HepG2 (cell line): ENCODE results near the gene EXOC6B. TPM values are rescaled to one million over a fixed set of nuclear protein-coding genes. Genes with fewer than 3 reads are reported as not detected.

ENCODE experiments used
- FIP1L1 ChIP-seq: fragments of 200-400 bp; formaldehyde crosslinking; IDR thresholded peaks from 2 replicates; pipeline ENCODE4 v1.6.1; 2018; ENCODE audit warnings: low read depth, mild to moderate bottlenecking, low read length, moderate library complexity, borderline replicate concordance; ENCODE audit not compliant: insufficient read depth
- GABPB1 ChIP-seq: IDR thresholded peaks from 2 replicates; pipeline ENCODE4 v1.6.1; 2016; ENCODE audit warnings: mild to moderate bottlenecking, missing genetic modification reagents, moderate library complexity, missing compliant biosample characterization
- GATA4 ChIP-seq: sonication (generic); IDR thresholded peaks from 2 replicates; pipeline ENCODE4 v1.6.1; 2016; ENCODE audit warnings: antibody characterized with exemption, low read depth, borderline replicate concordance
- HHEX ChIP-seq: IDR thresholded peaks from 2 replicates; pipeline ENCODE4 v1.6.1; 2016; ENCODE audit warnings: control low read depth
- KMT2B ChIP-seq: IDR thresholded peaks from 2 replicates; pipeline ENCODE4 v1.6.1; 2016; ENCODE audit warnings: missing genetic modification reagents, missing compliant biosample characterization
- SCMH1 ChIP-seq: sonication (generic); formaldehyde crosslinking; IDR thresholded peaks from 2 replicates; pipeline ENCODE4 v1.9.0; 2021; ENCODE audit warnings: missing genetic modification reagents, mild to moderate bottlenecking, borderline replicate concordance
- TBP ChIP-seq: sonication (generic); formaldehyde crosslinking; IDR thresholded peaks from 2 replicates; pipeline ENCODE4 v1.5.0; 2020; ENCODE audit warnings: missing genetic modification reagents
- ZBTB7A ChIP-seq: sonication (generic); formaldehyde crosslinking; IDR thresholded peaks from 2 replicates; pipeline ENCODE4 v1.8.0; 2022; ENCODE audit warnings: mild to moderate bottlenecking, missing genetic modification reagents
- ZNF136 ChIP-seq: sonication (generic); formaldehyde crosslinking; IDR thresholded peaks from 2 replicates; pipeline ENCODE4 v1.8.1; 2022; ENCODE audit warnings: low read depth, mild to moderate bottlenecking, moderate library complexity, missing genetic modification reagents
- ZNF451 ChIP-seq: sonication (generic); formaldehyde crosslinking; IDR thresholded peaks from 2 replicates; pipeline ENCODE4 v1.5.0; 2020; ENCODE audit warnings: mild to moderate bottlenecking, missing genetic modification reagents
- ZNF564 ChIP-seq: sonication (generic); formaldehyde crosslinking; IDR thresholded peaks from 2 replicates; pipeline ENCODE4 v1.8.1; 2023; ENCODE audit warnings: mild to moderate bottlenecking, missing genetic modification reagents
- ZNF569 ChIP-seq: sonication (generic); formaldehyde crosslinking; IDR thresholded peaks from 2 replicates; pipeline ENCODE4 v1.5.0; 2020; ENCODE audit warnings: mild to moderate bottlenecking, missing genetic modification reagents, moderate library complexity, borderline replicate concordance
- polyA plus RNA-seq, 8 experiments: library from polyadenylated mRNA; depleted of rRNA in 3 of 8; stranded (reverse) in 7 of 8; unstranded in 1 of 8; fragments of >200 nt; fragmentation: Illumina TruSeq in 4 of 8; extraction: Trizol in 4 of 8; gene quantifications; 2 replicates each; pipeline versions ENCODE4 v1.2.1 to v1.2.3, GENCODE V29; 2011 to 2016; ENCODE audit warnings: low read depth in 4 of 8, missing spikeins in 1 of 8, mixed read lengths in 1 of 8; ENCODE audit not compliant: insufficient read depth in 1 of 8
- total RNA-seq, 5 experiments: library from RNA; depleted of rRNA; stranded (reverse); fragments of >200 nt; fragmentation: Illumina TruSeq; extraction: Trizol; gene quantifications; 2 replicates each; pipeline ENCODE4 v1.2.3, GENCODE V29; 2016; ENCODE audit warnings: low read depth in 1 of 5
- TF ChIP-seq, protein P1 (sequence below): sonication (generic); formaldehyde crosslinking; IDR thresholded peaks from 2 replicates; pipeline ENCODE4 v1.4.0; 2020; ENCODE audit warnings: mild to moderate bottlenecking, missing genetic modification reagents, borderline replicate concordance
- TF ChIP-seq, protein P2 (sequence below): sonication (generic); formaldehyde crosslinking; IDR thresholded peaks from 2 replicates; pipeline ENCODE4 v1.8.0; 2022; ENCODE audit warnings: mild to moderate bottlenecking, missing genetic modification reagents, moderate library complexity
- TF ChIP-seq, protein P3 (sequence below): sonication (generic); formaldehyde crosslinking; IDR thresholded peaks from 2 replicates; pipeline ENCODE4 v1.5.1; 2020; ENCODE audit warnings: mild to moderate bottlenecking, missing genetic modification reagents, borderline replicate concordance
- TF ChIP-seq, protein P4 (sequence below): sonication (generic); formaldehyde crosslinking; IDR thresholded peaks from 2 replicates; pipeline ENCODE4 v1.9.0; 2021; ENCODE audit warnings: missing genetic modification reagents, mild to moderate bottlenecking, borderline replicate concordance
- TF ChIP-seq, protein P5 (sequence below): sonication (generic); formaldehyde crosslinking; IDR thresholded peaks from 2 replicates; pipeline ENCODE4 v1.4.0; 2020; ENCODE audit warnings: low read depth, mild to moderate bottlenecking, missing genetic modification reagents
- TF ChIP-seq, protein P6 (sequence below): sonication (generic); formaldehyde crosslinking; IDR thresholded peaks from 2 replicates; pipeline ENCODE4 v1.5.1; 2020; ENCODE audit warnings: mild to moderate bottlenecking, missing genetic modification reagents

EXOC6B gene
- total and polyA plus RNA-seq, 2 of the 13 experiments (the other 11 are each of a cell fraction or from before 2014, with no cell fraction given): 9.1 to 15.9 TPM

DNA sequence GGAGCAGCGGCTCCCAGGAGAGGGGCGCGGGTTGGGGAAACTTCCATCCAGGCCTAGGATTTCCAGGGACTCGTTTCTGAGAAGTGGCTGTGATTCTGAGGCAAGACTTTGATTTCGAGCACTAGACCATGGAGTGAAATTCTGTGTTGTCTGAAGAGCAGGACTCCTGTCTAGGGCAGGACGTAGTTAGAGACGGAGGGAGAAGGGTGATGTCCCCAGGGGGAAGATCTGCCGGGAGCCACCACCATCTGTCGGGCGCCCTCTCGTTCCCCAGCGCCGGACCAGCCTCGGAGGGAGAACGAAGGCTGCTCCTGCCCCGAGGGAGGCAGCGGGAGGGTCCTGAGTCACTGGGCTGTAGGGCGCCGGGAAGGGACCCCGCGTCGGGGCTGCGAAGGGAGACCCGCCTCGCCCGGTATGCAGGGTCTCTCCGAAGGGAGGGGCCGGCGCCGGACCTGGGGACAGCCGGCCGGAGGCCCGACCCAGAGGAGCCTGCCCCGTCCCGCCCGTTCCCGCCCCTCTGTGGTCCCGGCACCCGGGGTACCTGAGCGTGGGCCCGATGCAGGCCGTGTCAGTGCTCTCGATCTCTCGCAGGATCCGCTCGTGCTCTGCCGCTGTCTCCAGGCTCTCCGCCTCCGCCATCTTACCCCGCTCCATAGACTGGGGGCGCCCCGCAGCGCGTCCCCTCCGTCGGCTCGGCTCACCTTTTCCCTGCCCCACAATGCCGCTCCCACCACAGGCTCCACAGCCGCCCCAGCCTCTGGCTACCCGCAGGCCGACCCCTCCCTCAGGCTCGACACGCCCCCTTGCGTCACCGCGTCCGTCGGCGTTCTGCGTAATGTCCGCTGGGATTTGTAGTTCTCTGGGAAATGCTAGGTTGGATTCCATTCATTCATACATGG is at the start of gene EXOC6B (continued):
- TF ChIP-seq, protein P1, sequence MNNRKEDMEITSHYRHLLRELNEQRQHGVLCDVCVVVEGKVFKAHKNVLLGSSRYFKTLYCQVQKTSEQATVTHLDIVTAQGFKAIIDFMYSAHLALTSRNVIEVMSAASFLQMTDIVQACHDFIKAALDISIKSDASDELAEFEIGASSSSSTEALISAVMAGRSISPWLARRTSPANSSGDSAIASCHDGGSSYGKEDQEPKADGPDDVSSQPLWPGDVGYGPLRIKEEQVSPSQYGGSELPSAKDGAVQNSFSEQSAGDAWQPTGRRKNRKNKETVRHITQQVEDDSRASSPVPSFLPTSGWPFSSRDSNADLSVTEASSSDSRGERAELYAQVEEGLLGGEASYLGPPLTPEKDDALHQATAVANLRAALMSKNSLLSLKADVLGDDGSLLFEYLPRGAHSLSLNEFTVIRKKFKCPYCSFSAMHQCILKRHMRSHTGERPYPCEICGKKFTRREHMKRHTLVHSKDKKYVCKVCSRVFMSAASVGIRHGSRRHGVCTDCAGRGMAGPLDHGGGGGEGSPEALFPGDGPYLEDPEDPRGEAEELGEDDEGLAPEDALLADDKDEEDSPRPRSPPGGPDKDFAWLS: peak; percentile 80; the same call in 1 of the 2 replicates
- TF ChIP-seq, protein P2, sequence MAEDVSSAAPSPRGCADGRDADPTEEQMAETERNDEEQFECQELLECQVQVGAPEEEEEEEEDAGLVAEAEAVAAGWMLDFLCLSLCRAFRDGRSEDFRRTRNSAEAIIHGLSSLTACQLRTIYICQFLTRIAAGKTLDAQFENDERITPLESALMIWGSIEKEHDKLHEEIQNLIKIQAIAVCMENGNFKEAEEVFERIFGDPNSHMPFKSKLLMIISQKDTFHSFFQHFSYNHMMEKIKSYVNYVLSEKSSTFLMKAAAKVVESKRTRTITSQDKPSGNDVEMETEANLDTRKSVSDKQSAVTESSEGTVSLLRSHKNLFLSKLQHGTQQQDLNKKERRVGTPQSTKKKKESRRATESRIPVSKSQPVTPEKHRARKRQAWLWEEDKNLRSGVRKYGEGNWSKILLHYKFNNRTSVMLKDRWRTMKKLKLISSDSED (CRISPR knock-in tag): no peak; the same call in 1 of the 2 replicates
- TF ChIP-seq GATA4 (no peak), HHEX (CRISPR knock-in tag) (no peak), FIP1L1 (no peak), GABPB1 (CRISPR knock-in tag) (peak; percentile 88), ZNF569 (CRISPR knock-in tag) (no peak), ZNF564 (peak; percentile 63; the same call in 1 of the 2 replicates), ZNF451 (CRISPR knock-in tag) (peak; percentile 72; the same call in 1 of the 2 replicates), ZBTB7A (CRISPR knock-in tag) (peak; percentile 78; the same call in 1 of the 2 replicates), ZNF136 (CRISPR knock-in tag) (no peak), KMT2B (peak; percentile 89), TBP (CRISPR knock-in tag) (no peak), SCMH1 (CRISPR knock-in tag) (no peak)
- TF ChIP-seq, protein P3, sequence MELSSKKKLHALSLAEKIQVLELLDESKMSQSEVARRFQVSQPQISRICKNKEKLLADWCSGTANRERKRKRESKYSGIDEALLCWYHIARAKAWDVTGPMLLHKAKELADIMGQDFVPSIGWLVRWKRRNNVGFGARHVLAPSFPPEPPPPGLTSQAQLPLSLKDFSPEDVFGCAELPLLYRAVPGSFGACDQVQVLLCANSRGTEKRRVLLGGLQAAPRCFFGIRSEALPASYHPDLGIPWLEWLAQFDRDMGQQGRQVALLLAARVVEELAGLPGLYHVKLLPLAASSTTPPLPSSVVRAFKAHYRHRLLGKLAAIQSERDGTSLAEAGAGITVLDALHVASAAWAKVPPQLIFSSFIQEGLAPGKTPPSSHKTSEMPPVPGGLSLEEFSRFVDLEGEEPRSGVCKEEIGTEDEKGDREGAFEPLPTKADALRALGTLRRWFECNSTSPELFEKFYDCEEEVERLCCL (CRISPR knock-in tag): peak; percentile 43; the same call in 1 of the 2 replicates
- TF ChIP-seq, protein P4, sequence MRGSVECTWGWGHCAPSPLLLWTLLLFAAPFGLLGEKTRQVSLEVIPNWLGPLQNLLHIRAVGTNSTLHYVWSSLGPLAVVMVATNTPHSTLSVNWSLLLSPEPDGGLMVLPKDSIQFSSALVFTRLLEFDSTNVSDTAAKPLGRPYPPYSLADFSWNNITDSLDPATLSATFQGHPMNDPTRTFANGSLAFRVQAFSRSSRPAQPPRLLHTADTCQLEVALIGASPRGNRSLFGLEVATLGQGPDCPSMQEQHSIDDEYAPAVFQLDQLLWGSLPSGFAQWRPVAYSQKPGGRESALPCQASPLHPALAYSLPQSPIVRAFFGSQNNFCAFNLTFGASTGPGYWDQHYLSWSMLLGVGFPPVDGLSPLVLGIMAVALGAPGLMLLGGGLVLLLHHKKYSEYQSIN (CRISPR knock-in tag): no peak
- TF ChIP-seq, protein P5, sequence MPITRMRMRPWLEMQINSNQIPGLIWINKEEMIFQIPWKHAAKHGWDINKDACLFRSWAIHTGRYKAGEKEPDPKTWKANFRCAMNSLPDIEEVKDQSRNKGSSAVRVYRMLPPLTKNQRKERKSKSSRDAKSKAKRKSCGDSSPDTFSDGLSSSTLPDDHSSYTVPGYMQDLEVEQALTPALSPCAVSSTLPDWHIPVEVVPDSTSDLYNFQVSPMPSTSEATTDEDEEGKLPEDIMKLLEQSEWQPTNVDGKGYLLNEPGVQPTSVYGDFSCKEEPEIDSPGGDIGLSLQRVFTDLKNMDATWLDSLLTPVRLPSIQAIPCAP: no peak
- TF ChIP-seq, protein P6, sequence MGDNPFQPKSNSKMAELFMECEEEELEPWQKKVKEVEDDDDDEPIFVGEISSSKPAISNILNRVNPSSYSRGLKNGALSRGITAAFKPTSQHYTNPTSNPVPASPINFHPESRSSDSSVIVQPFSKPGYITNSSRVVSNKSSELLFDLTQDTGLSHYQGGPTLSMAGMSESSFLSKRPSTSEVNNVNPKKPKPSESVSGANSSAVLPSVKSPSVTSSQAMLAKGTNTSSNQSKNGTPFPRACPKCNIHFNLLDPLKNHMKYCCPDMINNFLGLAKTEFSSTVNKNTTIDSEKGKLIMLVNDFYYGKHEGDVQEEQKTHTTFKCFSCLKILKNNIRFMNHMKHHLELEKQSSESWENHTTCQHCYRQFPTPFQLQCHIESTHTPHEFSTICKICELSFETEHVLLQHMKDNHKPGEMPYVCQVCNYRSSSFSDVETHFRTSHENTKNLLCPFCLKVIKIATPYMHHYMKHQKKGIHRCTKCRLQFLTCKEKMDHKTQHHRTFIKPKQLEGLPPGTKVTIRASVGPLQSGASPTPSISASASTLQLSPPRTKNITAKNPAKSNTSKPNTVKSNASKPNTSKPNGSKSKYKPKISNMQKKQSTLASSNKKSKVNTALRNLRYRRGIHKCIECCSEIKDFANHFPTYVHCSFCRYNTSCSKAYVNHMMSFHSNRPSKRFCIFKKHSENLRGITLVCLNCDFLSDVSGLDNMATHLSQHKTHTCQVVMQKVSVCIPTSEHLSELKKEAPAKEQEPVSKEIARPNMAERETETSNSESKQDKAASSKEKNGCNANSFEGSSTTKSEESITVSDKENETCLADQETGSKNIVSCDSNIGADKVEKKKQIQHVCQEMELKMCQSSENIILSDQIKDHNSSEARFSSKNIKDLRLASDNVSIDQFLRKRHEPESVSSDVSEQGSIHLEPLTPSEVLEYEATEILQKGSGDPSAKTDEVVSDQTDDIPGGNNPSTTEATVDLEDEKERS (CRISPR knock-in tag): peak; percentile 85
